Mucosa of stomach (tissue), 1 donor: ENCODE data around the gene PRPF8.

ENCODE experiments used
- H3K27me3 ChIP-seq: one replicate; pipeline ENCODE4 v1.7.0; 2013; ENCODE audit warnings: mild to moderate bottlenecking, low read length; ENCODE audit not compliant: control insufficient read depth, insufficient read depth
- H3K36me3 ChIP-seq: one replicate; pipeline ENCODE4 v1.7.0; 2013; ENCODE audit warnings: low read length; ENCODE audit not compliant: control insufficient read depth, insufficient read depth
- H3K4me1 ChIP-seq: one replicate; pipeline ENCODE4 v1.7.0; 2013; ENCODE audit warnings: mild to moderate bottlenecking, low read length; ENCODE audit not compliant: control insufficient read depth, insufficient read depth
- H3K4me3 ChIP-seq: one replicate; pipeline ENCODE4 v1.7.0; 2013; ENCODE audit warnings: low read length
- H3K9ac ChIP-seq: one replicate; pipeline ENCODE4 v1.7.0; 2013; ENCODE audit warnings: mild to moderate bottlenecking, low read length, moderate library complexity
- H3K9me3 ChIP-seq: one replicate; pipeline ENCODE4 v1.7.0; 2013; ENCODE audit warnings: mild to moderate bottlenecking, low read length, moderate library complexity; ENCODE audit not compliant: control insufficient read depth
- donor health status: Pancreatic carcinoma.

Gene PRPF8

DNA sequence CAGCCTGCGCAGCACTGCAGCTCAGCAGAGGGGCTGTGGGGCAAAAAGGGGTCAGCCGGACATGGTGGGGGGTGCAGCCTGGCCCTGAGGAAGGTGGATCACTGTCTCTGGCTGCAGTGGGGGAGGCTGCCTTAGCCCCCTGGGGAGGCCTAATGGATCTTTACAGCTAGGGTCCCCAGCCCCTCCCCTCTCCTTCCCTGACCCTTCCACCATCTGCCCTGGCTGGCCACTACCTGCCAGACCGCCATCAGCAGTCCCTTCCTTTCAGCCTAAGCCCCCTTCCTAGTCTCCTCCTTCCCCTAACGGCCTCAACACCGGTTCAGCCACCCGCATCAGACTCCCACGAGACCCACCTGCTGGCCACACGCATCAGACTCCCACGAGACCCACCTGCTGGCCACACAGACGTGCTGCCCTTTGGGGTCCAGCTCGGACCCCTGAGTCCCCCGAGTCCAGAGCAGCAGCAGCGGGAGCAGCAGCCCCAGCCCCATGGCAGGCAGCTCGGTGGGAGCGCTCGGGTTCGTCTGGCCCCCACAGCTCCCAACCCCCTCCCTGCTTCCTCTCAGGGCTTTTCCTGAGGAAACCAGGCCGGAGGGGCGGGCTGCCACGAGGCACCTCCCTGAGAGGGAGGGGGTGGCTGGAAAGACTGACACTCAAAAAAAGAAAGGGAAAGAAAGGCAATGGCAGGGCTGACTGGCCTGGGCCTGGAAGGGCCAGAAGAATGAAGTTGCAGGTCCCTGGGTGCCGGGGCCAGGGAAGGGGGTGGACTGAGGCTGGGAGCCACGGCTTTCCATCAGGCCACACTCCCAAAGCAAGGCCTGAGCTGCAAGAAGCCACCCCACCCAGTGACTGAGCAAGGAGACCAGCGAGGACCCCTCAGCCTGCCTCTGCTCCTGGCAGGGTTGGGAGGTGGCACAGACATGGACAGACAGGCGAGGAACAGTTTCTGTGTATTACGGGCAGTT, 39.2 kb downstream of the PRPF8 start, which contains the start of gene SCARF1:
Gene SCARF1 (minus strand): TSS at position 526 of the 965 bp plus-strand sequence. CDS start 35 bp downstream, at position 491.
- H3K9ac ChIP-seq, result peak within 1 kb of the TSS; percentile 44
- H3K4me1 ChIP-seq, result peaks cover 36% of the 10 kb centered on the region
- H3K36me3 ChIP-seq, result no peaks in the 10 kb centered on the region

GRCh38 chr17:1644493-1645206, 40.0 kb downstream of the PRPF8 start:
- Histone ChIP-seq H3K4me3 (no peak overlapping the region), H3K4me1 (peaks cover 29% of the 10 kb centered on the region), H3K9ac (peak overlapping the region; percentile 58), H3K27me3 (no peaks in the 10 kb centered on the region), H3K9me3 (no peaks in the 10 kb centered on the region), H3K36me3 (no peaks in the 10 kb centered on the region)

More for the DNA sequence above, 39.2 kb downstream of the PRPF8 start, which contains the start of gene SCARF1:
- no peaks in the 10 kb centered on the region for H3K9me3 ChIP-seq
- H3K4me3 ChIP-seq, result no peak within 1 kb of the TSS
- no peaks in the 10 kb centered on the region for H3K27me3 ChIP-seq

DNA sequence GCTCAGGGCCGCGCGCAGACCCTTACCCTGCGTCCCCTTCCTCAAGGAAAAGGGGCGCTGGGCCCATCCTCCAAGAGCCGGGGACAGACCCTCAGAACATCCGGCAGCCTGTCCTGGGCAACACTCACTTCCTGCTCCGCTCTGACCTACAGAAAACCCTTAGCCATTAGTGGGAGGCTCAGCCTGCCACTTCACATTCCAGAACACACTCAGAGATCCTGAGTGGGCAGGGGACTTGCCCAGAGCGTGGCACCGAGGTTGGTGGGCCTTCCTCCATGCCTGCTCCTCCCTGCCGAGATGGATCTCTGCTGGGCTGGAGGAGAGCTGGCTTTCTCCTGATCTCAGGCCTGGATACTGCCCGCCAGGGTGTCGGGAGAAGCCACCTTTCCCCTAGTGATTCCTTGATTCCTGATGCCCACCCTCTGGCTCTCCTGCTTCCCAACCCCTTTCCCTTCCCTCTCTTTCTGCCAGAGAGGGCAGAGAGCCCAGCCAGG, 40.6 kb downstream of the PRPF8 start:
- H3K9me3 ChIP-seq, result no peaks in the 10 kb centered on the region
- H3K4me1 ChIP-seq, result peaks cover 29% of the 10 kb centered on the region
- H3K27me3 ChIP-seq, result no peaks in the 10 kb centered on the region
- no peak overlapping the region for H3K4me3 ChIP-seq
- H3K36me3 ChIP-seq, result no peaks in the 10 kb centered on the region
- H3K9ac ChIP-seq, result peak overlapping the region; percentile 58

DNA sequence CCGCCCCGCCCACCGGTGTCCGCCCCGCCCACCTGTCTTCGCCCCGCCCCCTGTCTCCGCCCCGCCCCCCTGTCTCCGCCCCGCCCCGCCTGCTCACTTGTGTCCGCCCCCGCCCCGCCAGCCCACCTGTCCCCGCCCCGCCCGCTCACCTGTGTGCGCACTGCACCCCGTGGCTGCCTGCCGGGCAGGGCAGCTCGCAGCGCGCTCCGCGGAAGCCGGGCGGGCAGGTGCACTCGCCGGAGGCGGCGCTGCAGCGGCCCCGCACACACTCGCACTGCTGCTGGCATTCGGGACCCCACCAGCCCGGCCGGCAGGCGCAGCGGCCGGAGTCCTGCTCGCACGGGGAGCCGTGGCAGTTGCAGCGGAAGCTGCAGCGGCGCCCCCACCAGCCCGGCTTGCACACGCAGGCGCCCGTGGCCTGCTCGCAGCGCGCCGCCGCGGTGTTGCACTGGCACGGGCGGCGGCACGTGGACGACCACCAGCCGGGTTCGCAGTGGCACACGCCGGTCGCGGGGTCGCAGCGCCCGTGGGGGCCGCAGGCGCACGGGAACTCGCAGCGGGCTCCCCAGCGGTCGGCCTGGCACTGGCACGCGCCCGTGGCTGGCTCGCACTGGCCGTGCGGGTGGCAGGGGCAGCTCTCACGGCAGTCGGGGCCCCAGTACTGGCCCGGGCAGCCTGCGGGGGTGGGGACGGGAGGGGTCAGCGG, 41.2 kb downstream of the PRPF8 start:
- peak overlapping the region; percentile 58 for H3K9ac ChIP-seq
- peaks cover 27% of the 10 kb centered on the region for H3K4me1 ChIP-seq
- no peaks in the 10 kb centered on the region for H3K27me3 ChIP-seq
- no peaks in the 10 kb centered on the region for H3K36me3 ChIP-seq
- no peaks in the 10 kb centered on the region for H3K9me3 ChIP-seq
- H3K4me3 ChIP-seq, result no peak overlapping the region

DNA sequence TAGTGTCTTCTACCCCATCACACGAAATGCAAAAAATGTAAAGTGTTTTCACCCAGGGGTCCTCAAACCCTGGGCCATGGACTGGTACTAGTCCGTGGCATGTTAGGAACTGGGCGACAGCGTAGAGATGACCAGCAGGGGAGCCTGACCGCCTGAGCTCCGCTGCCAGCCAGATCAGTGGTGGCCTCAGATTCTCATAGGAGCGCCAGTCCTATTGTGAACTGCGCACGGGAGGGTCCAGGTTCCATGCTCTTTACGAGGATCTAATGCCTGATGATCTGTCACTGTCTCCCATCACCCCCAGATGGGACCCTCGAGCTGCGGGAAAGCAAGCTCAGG, 43.6 kb downstream of the PRPF8 start:
- Histone ChIP-seq H3K27me3 (no peaks in the 10 kb centered on the region), H3K9me3 (no peaks in the 10 kb centered on the region), H3K36me3 (no peaks in the 10 kb centered on the region), H3K4me3 (no peak overlapping the region), H3K4me1 (peaks cover 14% of the 10 kb centered on the region), H3K9ac (no peak overlapping the region)

- Histone ChIP-seq H3K27me3 (no peaks in the 10 kb centered on the region), H3K36me3 (no peaks in the 10 kb centered on the region), H3K9ac (no peak overlapping the region), H3K4me3 (no peak overlapping the region), H3K9me3 (no peaks in the 10 kb centered on the region), H3K4me1 (peaks cover 14% of the 10 kb centered on the region)
Observed at GRCh38 chr17:1640329-1641064, 44.2 kb downstream of the PRPF8 start.

DNA sequence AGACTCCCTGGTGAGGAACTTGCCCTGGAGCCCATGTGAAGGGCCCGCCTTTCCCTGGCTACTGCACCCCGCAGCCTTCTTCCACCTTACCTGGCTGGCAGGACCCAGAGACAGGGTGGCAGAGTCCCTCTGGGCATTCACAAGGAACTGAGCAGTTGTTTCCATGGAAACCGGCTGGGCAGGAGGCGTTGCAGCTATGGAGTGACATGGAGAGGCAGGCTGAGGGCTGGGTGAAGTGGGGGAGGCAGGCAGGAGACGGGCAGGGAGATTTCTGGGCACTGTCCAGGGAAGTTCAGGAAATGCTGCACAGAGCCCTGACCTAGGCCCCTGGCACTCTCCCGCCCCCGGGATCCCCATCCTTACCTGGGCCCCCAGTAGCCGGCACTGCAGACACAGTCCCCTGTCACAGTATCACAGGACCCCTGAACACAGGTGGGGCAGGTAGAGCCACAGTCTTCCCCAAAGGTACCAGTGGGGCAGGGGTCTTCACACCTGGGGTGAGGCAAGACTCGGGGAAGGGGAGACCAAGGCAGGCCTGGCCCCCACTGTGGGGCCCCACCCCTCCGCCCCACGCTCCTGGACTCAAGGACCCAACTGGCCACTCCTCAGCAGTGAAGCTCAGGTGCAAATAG, 45.0 kb downstream of the PRPF8 start:
- no peaks in the 10 kb centered on the region for H3K27me3 ChIP-seq
- peaks cover 13% of the 10 kb centered on the region for H3K4me1 ChIP-seq
- no peak overlapping the region for H3K9ac ChIP-seq
- H3K36me3 ChIP-seq, result no peaks in the 10 kb centered on the region
- H3K4me3 ChIP-seq, result no peak overlapping the region
- no peaks in the 10 kb centered on the region for H3K9me3 ChIP-seq

DNA sequence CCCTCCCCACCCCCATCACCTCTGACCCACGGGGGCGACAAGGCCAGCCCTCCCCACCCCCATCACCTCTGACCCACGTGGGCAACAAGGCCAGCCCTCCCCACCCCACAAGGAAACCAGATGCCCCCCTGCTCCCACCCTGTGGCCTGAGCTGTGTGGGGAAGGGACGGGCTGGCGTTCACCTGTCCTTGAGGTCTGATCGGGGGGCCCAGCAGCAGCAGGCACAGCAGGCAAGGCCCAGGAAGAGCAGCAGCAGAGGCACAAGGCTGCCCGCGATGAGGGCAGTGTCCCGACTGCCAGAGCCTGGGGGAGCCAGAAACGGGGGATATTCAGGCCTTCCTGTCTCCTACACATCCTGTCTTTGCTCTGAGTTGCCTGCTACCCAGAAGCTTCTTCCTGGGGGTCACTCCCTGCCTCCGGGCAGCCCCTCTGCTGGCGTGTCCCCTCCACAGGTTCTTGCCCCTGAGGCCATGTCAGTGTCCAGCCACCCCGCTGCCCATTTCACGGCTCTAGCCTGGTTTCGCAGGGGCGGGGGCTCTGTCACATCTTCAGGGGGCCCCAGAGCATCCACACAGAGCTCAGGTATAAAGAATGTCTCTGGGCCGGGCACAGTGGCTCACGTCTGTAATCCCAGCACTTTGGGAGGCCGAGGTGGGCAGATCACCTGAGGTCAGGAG, 45.9 kb downstream of the PRPF8 start:
- H3K36me3 ChIP-seq, result no peaks in the 10 kb centered on the region

GRCh38 chr17:1638171-1638590, 46.5 kb downstream of the PRPF8 start:
- Histone ChIP-seq H3K4me3 (no peak overlapping the region), H3K9me3 (no peaks in the 10 kb centered on the region), H3K36me3 (no peaks in the 10 kb centered on the region), H3K9ac (no peak overlapping the region), H3K4me1 (no peaks in the 10 kb centered on the region), H3K27me3 (no peaks in the 10 kb centered on the region)

More for the DNA sequence above, 45.9 kb downstream of the PRPF8 start:
- no peaks in the 10 kb centered on the region for H3K27me3 ChIP-seq
- peaks cover 4% of the 10 kb centered on the region for H3K4me1 ChIP-seq
- H3K9me3 ChIP-seq, result no peaks in the 10 kb centered on the region
- no peak overlapping the region for H3K4me3 ChIP-seq
- no peak overlapping the region for H3K9ac ChIP-seq

DNA sequence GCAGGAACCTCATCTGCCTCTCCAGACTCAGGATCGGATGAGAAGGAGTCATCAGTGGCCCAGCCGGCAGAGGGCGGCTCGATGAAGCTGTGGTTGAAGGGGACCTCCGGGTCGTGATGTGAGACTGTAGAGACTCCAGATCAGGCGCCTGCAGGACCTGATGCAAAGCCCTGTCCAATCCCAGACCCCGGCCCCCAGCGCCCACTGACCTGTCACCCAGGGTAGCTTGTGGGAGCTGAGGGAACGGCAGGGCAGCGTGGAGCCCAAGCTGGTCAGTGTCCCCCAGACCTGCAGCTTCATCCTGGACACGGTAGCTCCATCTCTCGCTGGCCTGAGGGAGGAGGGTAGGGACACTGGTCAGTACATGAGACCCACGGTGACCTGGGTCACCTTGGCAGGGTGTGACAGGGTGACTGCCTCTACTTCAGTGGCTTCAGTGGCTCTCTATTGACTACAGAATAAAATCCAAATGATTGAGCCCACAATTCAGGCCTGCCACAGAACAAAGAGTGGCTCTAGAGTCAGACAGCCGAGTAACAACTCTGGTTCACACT, 47.9 kb downstream of the PRPF8 start:
- H3K9ac ChIP-seq, result no peak overlapping the region
- no peaks in the 10 kb centered on the region for H3K9me3 ChIP-seq
- H3K36me3 ChIP-seq, result no peaks in the 10 kb centered on the region
- no peak overlapping the region for H3K4me3 ChIP-seq
- H3K4me1 ChIP-seq, result no peaks in the 10 kb centered on the region
- H3K27me3 ChIP-seq, result no peaks in the 10 kb centered on the region
